ENCODE data around the gene DENND6A.

The DENND6A gene

GRCh38 chr3:57691411-57692132 lies 1.3 kb downstream of the DENND6A start:
- Histone ChIP-seq H3K27ac (ENCODE audit: low read length) (peak overlapping the region; percentile 97; the same call in 1 of the 2 replicates), H4K20me1 (ENCODE audit: insufficient read depth, low read length) (peaks cover 4% of the 10 kb centered on the region), H3K79me2 (ENCODE audit: low read length) (peaks cover 58% of the 10 kb centered on the region), H3K9ac (ENCODE audit: low read length) (peak overlapping the region; percentile 99; the same call in 1 of the 2 replicates), H3K9me3 (replicated peaks; ENCODE audit: insufficient read depth, low read length) (no peaks in the 10 kb centered on the region), H3K36me3 (replicated peaks; ENCODE audit: insufficient read depth, low read length) (no peaks in the 10 kb centered on the region), H3K4me2 (ENCODE audit: low read depth, low read length) (peak overlapping the region; percentile 81), H3K27me3 (replicated peaks; ENCODE audit: insufficient read depth, low read length) (no peaks in the 10 kb centered on the region), H3K9me2 (replicated peaks; ENCODE audit: insufficient read depth, low read length) (no peaks in the 10 kb centered on the region), H3F3A (ENCODE audit: insufficient read depth, low read length) (peaks cover 8% of the 10 kb centered on the region), H2AFZ (ENCODE audit: low read length) (no peak overlapping the region), H3K4me3 (ENCODE audit: low read length) (peak overlapping the region; percentile 94), H3K4me1 (ENCODE audit: low read length) (peaks cover 25% of the 10 kb centered on the region)
- no peak for TF ChIP-seq EZH2phosphoT487 (IDR thresholded peaks at IDR 0.05; ENCODE audit: low read length)
- TF ChIP-seq CTCF (IDR thresholded peaks at IDR 0.05; ENCODE audit: low read length): no peak
- no peak for TF ChIP-seq EZH2 (optimal IDR thresholded peaks at IDR 0.05; ENCODE audit: low read depth, low read length)
- no peak for DNase-seq

GRCh38 chr3:57689367-57690053 lies 3.4 kb downstream of the DENND6A start:
- peaks cover 8% of the 10 kb centered on the region for H3F3A ChIP-seq (ENCODE audit: insufficient read depth, low read length)
- no peaks in the 10 kb centered on the region for H3K9me2 ChIP-seq (replicated peaks; ENCODE audit: insufficient read depth, low read length)
- H3K27me3 ChIP-seq (replicated peaks; ENCODE audit: insufficient read depth, low read length): no peaks in the 10 kb centered on the region
- TF ChIP-seq EZH2phosphoT487 (IDR thresholded peaks at IDR 0.05; ENCODE audit: low read length) (no peak), CTCF (IDR thresholded peaks at IDR 0.05; ENCODE audit: low read length) (no peak), EZH2 (optimal IDR thresholded peaks at IDR 0.05; ENCODE audit: low read depth, low read length) (no peak)
- no peak overlapping the region for H3K9ac ChIP-seq (ENCODE audit: low read length)
- no peak overlapping the region for H3K27ac ChIP-seq (ENCODE audit: low read length)
- H4K20me1 ChIP-seq (ENCODE audit: insufficient read depth, low read length): peaks cover 4% of the 10 kb centered on the region
- H3K4me1 ChIP-seq (ENCODE audit: low read length): peaks cover 25% of the 10 kb centered on the region
- no peak overlapping the region for H3K4me3 ChIP-seq (ENCODE audit: low read length)
- H3K36me3 ChIP-seq (replicated peaks; ENCODE audit: insufficient read depth, low read length): no peaks in the 10 kb centered on the region; the same call in 1 of the 2 replicates
- H3K4me2 ChIP-seq (ENCODE audit: low read depth, low read length): peak overlapping the region; percentile 1; the same call in 1 of the 2 replicates
- H2AFZ ChIP-seq (ENCODE audit: low read length): no peak overlapping the region
- DNase-seq: no peak
- peaks cover 78% of the 10 kb centered on the region for H3K79me2 ChIP-seq (ENCODE audit: low read length)
- H3K9me3 ChIP-seq (replicated peaks; ENCODE audit: insufficient read depth, low read length): no peaks in the 10 kb centered on the region

GRCh38 chr3:57688291-57688690 lies 4.6 kb downstream of the DENND6A start:
- Histone ChIP-seq H3F3A (ENCODE audit: insufficient read depth, low read length) (peaks cover 8% of the 10 kb centered on the region), H3K36me3 (replicated peaks; ENCODE audit: insufficient read depth, low read length) (no peaks in the 10 kb centered on the region; the same call in 1 of the 2 replicates), H3K79me2 (ENCODE audit: low read length) (peaks cover 80% of the 10 kb centered on the region), H3K4me3 (ENCODE audit: low read length) (peak overlapping the region; percentile 15), H3K9ac (ENCODE audit: low read length) (no peak overlapping the region), H3K27me3 (replicated peaks; ENCODE audit: insufficient read depth, low read length) (no peaks in the 10 kb centered on the region), H3K27ac (ENCODE audit: low read length) (peak overlapping the region; percentile 19; the same call in 1 of the 2 replicates), H3K9me2 (replicated peaks; ENCODE audit: insufficient read depth, low read length) (no peaks in the 10 kb centered on the region), H4K20me1 (ENCODE audit: insufficient read depth, low read length) (peaks cover 4% of the 10 kb centered on the region), H2AFZ (ENCODE audit: low read length) (no peak overlapping the region), H3K4me2 (ENCODE audit: low read depth, low read length) (peak overlapping the region; percentile 34), H3K4me1 (ENCODE audit: low read length) (peaks cover 25% of the 10 kb centered on the region), H3K9me3 (replicated peaks; ENCODE audit: insufficient read depth, low read length) (no peaks in the 10 kb centered on the region)
- peak; percentile 21 for DNase-seq
- TF ChIP-seq EZH2 (optimal IDR thresholded peaks at IDR 0.05; ENCODE audit: low read depth, low read length) (no peak), EZH2phosphoT487 (IDR thresholded peaks at IDR 0.05; ENCODE audit: low read length) (no peak), CTCF (IDR thresholded peaks at IDR 0.05; ENCODE audit: low read length) (no peak)

All from MM.1S (cell line).